ELR (cell line): Measurements from ENCODE around the gene ZBTB9.

Source experiments
- DNase-seq: peaks from one replicate; pipeline ENCODE4 v3.0.0-alpha.2; 2015; ENCODE audit warnings: low read depth

ZBTB9 gene

GRCh38 chr6:33433001-33433543 lies 21.3 kb upstream of the ZBTB9 start:
- no peak for DNase-seq

- DNase-seq = no peak
Measured at GRCh38 chr6:33433544-33434191, 20.7 kb upstream of the ZBTB9 start.

- no peak for DNase-seq
Measured at GRCh38 chr6:33434961-33435360, 19.4 kb upstream of the ZBTB9 start.

GRCh38 chr6:33437666-33438065 lies 16.7 kb upstream of the ZBTB9 start:
- no peak for DNase-seq

GRCh38 chr6:33438978-33439594 lies 15.3 kb upstream of the ZBTB9 start:
- no peak for DNase-seq

GRCh38 chr6:33439956-33440648 lies 14.3 kb upstream of the ZBTB9 start:
- DNase-seq = peak; percentile 62

GRCh38 chr6:33440649-33441309 lies 13.6 kb upstream of the ZBTB9 start:
- DNase-seq = no peak

GRCh38 chr6:33441457-33441856 lies 12.9 kb upstream of the ZBTB9 start:
- DNase-seq = no peak

- DNase-seq = no peak
Measured at GRCh38 chr6:33442283-33442682, 12.1 kb upstream of the ZBTB9 start.

- DNase-seq = no peak
Measured at GRCh38 chr6:33443025-33443424, 11.4 kb upstream of the ZBTB9 start.

GRCh38 chr6:33443619-33444504 lies 10.5 kb upstream of the ZBTB9 start:
- no peak for DNase-seq

GRCh38 chr6:33445119-33445603 lies 9.2 kb upstream of the ZBTB9 start:
- no peak for DNase-seq

- no peak for DNase-seq
Measured at GRCh38 chr6:33446356-33446755, 8.0 kb upstream of the ZBTB9 start.

GRCh38 chr6:33450434-33450833 lies 3.9 kb upstream of the ZBTB9 start:
- no peak for DNase-seq

GRCh38 chr6:33451606-33452005 lies 2.8 kb upstream of the ZBTB9 start:
- DNase-seq = no peak

- no peak for DNase-seq
Measured at GRCh38 chr6:33452496-33452895, 1.9 kb upstream of the ZBTB9 start.

- DNase-seq = peak; percentile 30
Measured at GRCh38 chr6:33453393-33454008, 875 bp upstream of the ZBTB9 start.

GRCh38 chr6:33455051-33455450 lies 675 bp downstream of the ZBTB9 start:
- DNase-seq = peak; percentile 9

GRCh38 chr6:33456156-33456555 lies 1.8 kb downstream of the ZBTB9 start:
- no peak for DNase-seq

GRCh38 chr6:33458676-33459075 lies 4.3 kb downstream of the ZBTB9 start:
- DNase-seq = no peak

GRCh38 chr6:33459226-33459625 lies 4.8 kb downstream of the ZBTB9 start:
- no peak for DNase-seq
